OCI-LY1 (cell line): ENCODE results near the gene NFYA.
A peak's percentile ranks its signal among the peaks of the same experiment; 100 is the strongest.

Source experiments
- H2AFZ ChIP-seq: fragments of 200-600 bp; sonication (generic), shearing (Covaris generic); 2 replicates; pipeline ENCODE4 v1.6.0; 2014; ENCODE audit warnings: antibody characterized with exemption, mild to moderate bottlenecking, low read length
- H3F3A ChIP-seq: fragments of 200-600 bp; sonication (generic), shearing (Covaris generic); 2 replicates; pipeline ENCODE4 v1.6.0; 2014; ENCODE audit warnings: mild to moderate bottlenecking, antibody characterized with exemption, low read length, moderate library complexity; ENCODE audit not compliant: insufficient read depth
- H3K27ac ChIP-seq: fragments of 200-600 bp; sonication (generic); 2 replicates; pipeline ENCODE4 v1.5.1; 2014; ENCODE audit warnings: low read length, mixed run types, mild to moderate bottlenecking, low read depth; ENCODE audit not compliant: poor library complexity, severe bottlenecking
- H3K27me3 ChIP-seq: fragments of 200-600 bp; sonication (generic); 2 replicates; pipeline ENCODE4 v1.6.0; 2014; ENCODE audit warnings: antibody characterized with exemption, mild to moderate bottlenecking, low read length, moderate library complexity; ENCODE audit not compliant: insufficient read depth
- H3K36me3 ChIP-seq: fragments of 200-600 bp; sonication (generic); 2 replicates; pipeline ENCODE4 v1.6.1; 2014; ENCODE audit warnings: mild to moderate bottlenecking, antibody characterized with exemption, low read length, moderate library complexity, mixed read lengths; ENCODE audit not compliant: insufficient read depth
- H3K4me1 ChIP-seq: fragments of 200-600 bp; sonication (generic); 2 replicates; pipeline ENCODE4 v1.5.1; 2014; ENCODE audit warnings: mild to moderate bottlenecking, low read length, moderate library complexity; ENCODE audit not compliant: insufficient read depth, severe bottlenecking
- H3K4me2 ChIP-seq: fragments of 200-600 bp; sonication (generic), shearing (Covaris generic); 2 replicates; pipeline ENCODE4 v1.6.1; 2014; ENCODE audit warnings: low read length
- H3K4me3 ChIP-seq: fragments of 200-600 bp; sonication (generic); 2 replicates; pipeline ENCODE4 v1.5.1; 2014; ENCODE audit warnings: low read length, low read depth, mild to moderate bottlenecking, mixed read lengths; ENCODE audit not compliant: poor library complexity, severe bottlenecking
- H3K79me2 ChIP-seq: fragments of 200-600 bp; shearing (Covaris generic); 2 replicates; pipeline ENCODE4 v1.6.1; 2016; ENCODE audit warnings: mixed run types, low read length, mixed read lengths; ENCODE audit not compliant: insufficient read depth
- H3K9ac ChIP-seq: fragments of 200-600 bp; sonication (generic), shearing (Covaris generic); 2 replicates; pipeline ENCODE4 v1.6.1; 2014; ENCODE audit warnings: mild to moderate bottlenecking, low read length, mixed read lengths
- H3K9me2 ChIP-seq: fragments of 200-600 bp; sonication (generic), shearing (Covaris generic); 2 replicates; pipeline ENCODE4 v1.6.1; 2014; ENCODE audit warnings: low read depth, mild to moderate bottlenecking, low read length, mixed read lengths
- H3K9me3 ChIP-seq: fragments of 200-600 bp; shearing (Covaris generic); 2 replicates; pipeline ENCODE4 v1.6.1; 2014; ENCODE audit warnings: low read length, mixed read lengths
- H4K20me1 ChIP-seq: fragments of 200-600 bp; sonication (generic), shearing (Covaris generic); 2 replicates; pipeline ENCODE4 v1.6.0; 2016; ENCODE audit warnings: mild to moderate bottlenecking, low read length; ENCODE audit not compliant: insufficient read depth
- CTCF ChIP-seq: fragments of 200-600 bp; sonication (generic), shearing (Covaris generic); IDR thresholded peaks from 2 replicates; pipeline ENCODE4 v1.5.1; 2017; ENCODE audit warnings: mild to moderate bottlenecking, antibody characterized with exemption, low read length, moderate library complexity, mixed read lengths
- EZH2 ChIP-seq: fragments of 200-600 bp; sonication (generic), shearing (Covaris generic); IDR thresholded peaks from 2 replicates; pipeline ENCODE4 v1.8.0; 2017; ENCODE audit warnings: borderline replicate concordance, mixed run types, mild to moderate bottlenecking, antibody characterized with exemption, low read length, moderate library complexity, mixed read lengths

NFYA gene

DNA sequence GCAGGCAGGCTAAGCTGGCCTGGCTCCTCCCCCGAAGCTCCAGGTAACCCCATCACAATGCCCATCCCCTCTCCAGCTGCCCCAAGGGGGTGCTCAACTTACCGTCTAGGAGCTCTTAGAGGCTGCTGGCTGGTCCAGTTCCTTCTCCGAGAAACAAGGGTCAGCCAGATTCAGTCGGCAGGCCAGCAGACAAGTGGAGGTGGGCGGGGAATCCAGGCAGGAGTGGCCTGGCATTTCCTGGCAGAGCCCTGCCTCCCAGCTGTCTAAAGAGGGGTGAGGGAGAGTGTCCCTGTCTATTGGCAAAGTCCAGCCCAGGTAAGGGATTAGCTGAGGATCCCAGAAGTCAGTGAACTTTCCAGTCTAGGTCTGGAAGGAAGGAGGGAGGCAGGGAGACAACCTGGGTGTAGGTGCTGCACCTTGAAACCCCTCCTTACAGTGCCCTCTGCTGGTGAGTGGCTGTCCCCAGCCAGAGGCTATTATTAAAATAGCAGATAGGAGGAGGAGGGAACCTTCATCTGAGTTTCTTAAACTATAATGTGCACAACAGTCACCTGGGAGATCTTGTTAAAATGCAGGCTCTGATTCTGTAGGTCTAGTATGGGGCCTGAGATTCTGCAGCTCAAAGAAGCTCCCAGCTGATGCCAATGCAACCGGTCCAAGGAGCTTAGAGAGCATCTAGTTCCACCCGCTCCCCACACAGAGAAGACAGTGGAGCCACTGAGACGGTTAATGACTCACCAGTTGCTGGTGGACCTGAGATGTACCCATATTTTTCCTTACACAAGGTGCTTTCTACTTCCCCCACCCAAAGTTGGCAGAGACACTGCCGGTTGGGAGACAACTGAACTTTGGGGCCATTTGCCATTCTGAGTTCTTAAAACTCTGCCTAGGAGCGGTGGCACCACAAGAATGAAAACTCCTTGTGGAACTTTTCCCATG, 33.4 kb upstream of the NFYA start, which contains the start of gene UNC5CL:
UNC5CL (minus strand) TSS at position 162 of the 939 bp plus-strand sequence. CDS start 4,147 bp downstream, outside the sequence.
- Histone ChIP-seq H4K20me1 (no peaks in the 10 kb centered on the region), H3F3A (no peaks in the 10 kb centered on the region), H3K27ac (no peak within 1 kb of the TSS), H3K27me3 (no peaks in the 10 kb centered on the region), H3K4me1 (no peaks in the 10 kb centered on the region), H3K9me2 (no peaks in the 10 kb centered on the region), H3K9ac (no peak within 1 kb of the TSS), H3K79me2 (no peaks in the 10 kb centered on the region), H3K9me3 (no peaks in the 10 kb centered on the region), H2AFZ (no peak within 1 kb of the TSS), H3K4me3 (no peak within 1 kb of the TSS), H3K4me2 (no peak within 1 kb of the TSS), H3K36me3 (no peaks in the 10 kb centered on the region)
- TF ChIP-seq EZH2 (no peak), CTCF (peak; percentile 92)

DNA sequence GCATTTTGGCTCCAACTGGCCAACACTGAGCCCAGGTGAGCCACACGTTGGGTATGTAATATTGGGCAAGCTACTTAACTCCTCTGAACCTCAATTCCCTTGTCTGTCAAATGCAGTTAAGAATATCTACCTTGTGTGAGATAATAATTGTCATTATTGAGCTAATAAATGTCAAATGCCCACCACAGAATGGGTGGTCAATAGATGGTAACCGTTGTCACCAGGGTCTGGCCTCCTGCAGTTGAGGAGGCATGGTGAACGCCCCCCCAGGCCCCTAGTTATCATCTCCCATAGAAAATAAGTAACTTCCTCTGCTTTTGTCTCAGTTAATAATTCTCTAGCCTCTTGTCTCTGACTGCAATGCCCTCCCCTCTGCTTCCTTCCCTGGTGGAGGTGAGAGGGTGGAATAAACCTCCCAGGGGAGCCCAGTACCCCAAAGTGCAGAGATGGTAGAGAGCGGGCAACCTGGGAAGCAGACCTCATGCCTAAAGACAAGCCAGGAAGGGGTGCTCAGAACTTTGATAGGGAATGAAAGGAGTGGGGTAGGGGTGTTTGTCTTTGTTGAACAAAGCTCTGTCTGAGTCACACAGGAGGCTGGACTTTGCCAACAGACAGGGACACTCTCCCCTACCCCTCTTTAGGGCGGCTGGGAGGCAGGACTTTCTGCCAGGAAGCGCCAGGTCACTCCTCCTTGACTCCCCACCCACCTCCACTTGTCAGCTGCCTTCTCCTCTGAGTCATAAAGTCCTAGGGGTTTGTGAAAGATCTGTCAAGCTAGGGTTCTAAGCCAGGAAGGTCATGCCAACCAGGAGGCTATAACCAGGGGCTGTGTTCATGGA, 32.5 kb upstream of the NFYA start:
- H3K36me3 ChIP-seq, result no peaks in the 10 kb centered on the region
- no peak overlapping the region for H2AFZ ChIP-seq
- no peaks in the 10 kb centered on the region for H3K27me3 ChIP-seq
- no peaks in the 10 kb centered on the region for H3K79me2 ChIP-seq
- no peak overlapping the region for H3K27ac ChIP-seq
- H3K4me3 ChIP-seq, result no peak overlapping the region
- H4K20me1 ChIP-seq, result no peaks in the 10 kb centered on the region
- H3K9me2 ChIP-seq, result no peaks in the 10 kb centered on the region
- no peak overlapping the region for H3K9ac ChIP-seq
- H3F3A ChIP-seq, result no peaks in the 10 kb centered on the region
- H3K4me1 ChIP-seq, result no peaks in the 10 kb centered on the region
- no peak overlapping the region for H3K4me2 ChIP-seq
- TF ChIP-seq CTCF (no peak), EZH2 (no peak)
- no peaks in the 10 kb centered on the region for H3K9me3 ChIP-seq

- Histone ChIP-seq H3K9me2 (no peaks in the 10 kb centered on the region), H3K27ac (no peak overlapping the region), H2AFZ (no peak overlapping the region), H3K9me3 (no peaks in the 10 kb centered on the region), H3K4me3 (no peak overlapping the region), H3K27me3 (no peaks in the 10 kb centered on the region), H3K4me2 (no peak overlapping the region), H4K20me1 (no peaks in the 10 kb centered on the region), H3K9ac (no peak overlapping the region), H3K4me1 (no peaks in the 10 kb centered on the region), H3K79me2 (no peaks in the 10 kb centered on the region), H3K36me3 (no peaks in the 10 kb centered on the region), H3F3A (no peaks in the 10 kb centered on the region)
- TF ChIP-seq CTCF, result no peak
- no peak for TF ChIP-seq EZH2
Measured at GRCh38 chr6:41040940-41041536, 31.7 kb upstream of the NFYA start.
